HUES48 (cell line): ENCODE results near the gene PHF21A.

Experiments
- H3K27ac ChIP-seq: one replicate; pipeline ENCODE4 v1.7.0; 2013; ENCODE audit warnings: low read depth, low read length, inconsistent platforms
- H3K27me3 ChIP-seq: 2 replicates; pipeline ENCODE4 v1.6.1; 2013; ENCODE audit warnings: mild to moderate bottlenecking, low read length; ENCODE audit not compliant: control insufficient read depth, insufficient read depth
- H3K36me3 ChIP-seq: 2 replicates; pipeline ENCODE4 v1.6.1; 2013; ENCODE audit warnings: low read length; ENCODE audit not compliant: control insufficient read depth, insufficient read depth
- H3K4me1 ChIP-seq: 2 replicates; pipeline ENCODE4 v1.6.1; 2013; ENCODE audit warnings: mild to moderate bottlenecking, low read length; ENCODE audit not compliant: control insufficient read depth, insufficient read depth
- H3K4me3 ChIP-seq: 2 replicates; pipeline ENCODE4 v1.5.1; 2013; ENCODE audit warnings: mild to moderate bottlenecking, low read depth, low read length
- H3K9ac ChIP-seq: 2 replicates; pipeline ENCODE4 v1.6.1; 2013; ENCODE audit warnings: mild to moderate bottlenecking, low read depth, low read length, moderate library complexity
- H3K9me3 ChIP-seq: 2 replicates; pipeline ENCODE4 v1.6.1; 2013; ENCODE audit warnings: low read length; ENCODE audit not compliant: control insufficient read depth, insufficient read depth

PHF21A gene

DNA sequence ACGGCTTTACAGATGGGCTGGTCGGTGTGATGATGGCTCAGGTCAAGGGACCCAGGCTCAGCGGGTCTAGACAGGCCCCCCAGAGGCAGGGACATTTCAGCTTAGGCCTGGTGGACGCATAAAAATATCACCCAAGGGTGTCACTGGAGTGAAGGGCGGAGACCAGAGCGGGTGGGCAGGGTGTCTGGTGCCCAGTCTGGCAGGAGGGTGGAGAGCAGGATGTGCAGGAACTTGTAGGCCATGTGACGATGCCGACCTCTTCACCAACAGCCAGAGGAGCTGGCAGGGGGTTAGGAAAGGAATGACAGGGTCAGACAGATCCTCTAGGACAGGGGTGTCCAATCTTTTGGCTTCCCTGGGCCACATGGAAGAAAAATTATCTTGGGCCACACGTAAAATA is 231.3 kb downstream of the PHF21A start:
- H3K27ac ChIP-seq = no peak overlapping the region
- peaks cover 18% of the 10 kb centered on the region for H3K4me1 ChIP-seq
- no peaks in the 10 kb centered on the region for H3K36me3 ChIP-seq
- no peaks in the 10 kb centered on the region; the same call in 1 of the 2 replicates for H3K27me3 ChIP-seq
- no peak overlapping the region for H3K9ac ChIP-seq
- no peaks in the 10 kb centered on the region for H3K9me3 ChIP-seq
- no peak overlapping the region for H3K4me3 ChIP-seq

DNA sequence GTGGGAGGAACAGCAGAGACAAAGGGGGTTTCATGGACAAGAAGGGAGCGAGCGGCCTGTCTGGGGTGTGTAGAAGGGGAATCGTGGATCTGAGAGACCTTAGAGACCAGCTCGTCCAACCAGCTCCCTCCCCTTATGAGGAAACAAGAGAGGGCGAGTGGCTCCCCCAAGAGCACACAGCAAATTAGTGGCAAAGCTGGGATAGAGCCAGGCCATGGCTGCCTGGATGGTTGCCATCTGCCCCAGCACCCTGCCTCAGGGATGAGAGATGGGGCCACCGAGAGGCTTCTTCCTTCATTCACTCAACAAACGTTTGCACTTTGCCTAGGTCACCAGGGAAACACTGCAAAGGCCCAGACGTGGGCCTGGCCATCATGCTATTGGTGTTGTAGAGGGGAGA is 231.7 kb downstream of the PHF21A start:
- no peaks in the 10 kb centered on the region for H3K36me3 ChIP-seq
- peaks cover 18% of the 10 kb centered on the region for H3K4me1 ChIP-seq
- H3K9ac ChIP-seq = no peak overlapping the region
- H3K9me3 ChIP-seq = no peaks in the 10 kb centered on the region
- no peak overlapping the region for H3K4me3 ChIP-seq
- H3K27me3 ChIP-seq = peaks cover 3% of the 10 kb centered on the region; the same call in 1 of the 2 replicates
- H3K27ac ChIP-seq = no peak overlapping the region

DNA sequence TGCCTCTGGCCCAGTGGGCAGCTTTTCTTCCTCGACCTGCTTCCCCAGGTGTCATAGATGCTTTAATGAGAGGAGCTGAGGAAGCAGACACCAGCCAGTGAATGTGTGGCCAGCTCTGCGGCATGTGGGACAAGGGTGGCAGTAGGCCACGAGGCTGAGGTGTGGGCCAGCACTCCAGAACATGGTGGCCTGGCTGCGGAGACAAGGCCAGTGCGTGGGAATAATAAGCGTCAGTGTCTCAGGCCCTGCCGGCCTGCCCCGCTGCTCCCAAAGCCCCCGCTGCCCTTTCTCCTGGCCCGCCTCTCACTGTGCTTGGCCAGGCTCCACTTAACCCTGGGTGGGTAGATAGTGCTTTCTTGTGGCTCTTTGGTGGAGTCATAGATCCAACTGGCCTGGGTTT is 233.7 kb downstream of the PHF21A start:
- H3K9me3 ChIP-seq = no peaks in the 10 kb centered on the region
- peaks cover 7% of the 10 kb centered on the region for H3K4me1 ChIP-seq
- no peak overlapping the region for H3K4me3 ChIP-seq
- no peak overlapping the region for H3K9ac ChIP-seq
- H3K36me3 ChIP-seq = no peaks in the 10 kb centered on the region
- peaks cover 4% of the 10 kb centered on the region; the same call in 1 of the 2 replicates for H3K27me3 ChIP-seq
- H3K27ac ChIP-seq = no peak overlapping the region

DNA sequence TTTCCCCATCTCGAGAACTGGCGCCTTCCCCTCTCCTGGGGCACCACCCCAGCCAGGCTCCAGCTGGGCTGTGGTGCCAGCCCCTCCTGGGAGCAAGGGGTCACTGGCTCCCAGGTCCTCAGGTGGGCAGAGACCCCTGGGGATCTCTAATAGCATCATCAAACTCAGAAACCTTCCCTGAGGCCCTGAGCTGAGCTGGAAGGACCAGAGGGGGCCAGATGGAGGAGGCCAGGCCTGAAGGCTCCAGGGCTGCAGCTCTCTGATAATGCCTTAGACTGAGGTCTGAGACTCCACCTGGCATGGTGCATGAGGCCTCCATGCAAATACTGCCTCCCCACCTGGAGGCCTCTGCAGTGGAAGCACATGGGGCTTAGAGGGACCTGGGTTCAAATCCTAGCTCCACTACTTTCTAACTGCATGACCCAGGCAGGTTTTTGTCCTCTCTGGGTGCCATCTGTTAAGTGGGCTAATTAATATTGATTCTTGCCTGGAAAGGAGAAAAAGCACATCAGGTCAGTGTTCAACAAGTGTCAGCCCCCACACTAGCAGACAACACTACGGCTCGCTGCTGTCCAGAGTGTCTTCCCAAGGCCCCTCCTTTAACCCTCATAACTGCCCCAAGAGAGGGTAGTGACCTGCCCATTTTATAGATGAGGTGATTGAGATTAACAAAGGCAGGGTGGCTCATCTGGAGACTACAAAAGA is 234.3 kb downstream of the PHF21A start:
- no peak overlapping the region for H3K9ac ChIP-seq
- H3K27ac ChIP-seq = no peak overlapping the region
- no peaks in the 10 kb centered on the region for H3K9me3 ChIP-seq
- peaks cover 4% of the 10 kb centered on the region; the same call in 1 of the 2 replicates for H3K27me3 ChIP-seq
- H3K4me1 ChIP-seq = peaks cover 7% of the 10 kb centered on the region
- peak overlapping the region; percentile 78; the same call in 1 of the 2 replicates for H3K4me3 ChIP-seq
- H3K36me3 ChIP-seq = no peaks in the 10 kb centered on the region

DNA sequence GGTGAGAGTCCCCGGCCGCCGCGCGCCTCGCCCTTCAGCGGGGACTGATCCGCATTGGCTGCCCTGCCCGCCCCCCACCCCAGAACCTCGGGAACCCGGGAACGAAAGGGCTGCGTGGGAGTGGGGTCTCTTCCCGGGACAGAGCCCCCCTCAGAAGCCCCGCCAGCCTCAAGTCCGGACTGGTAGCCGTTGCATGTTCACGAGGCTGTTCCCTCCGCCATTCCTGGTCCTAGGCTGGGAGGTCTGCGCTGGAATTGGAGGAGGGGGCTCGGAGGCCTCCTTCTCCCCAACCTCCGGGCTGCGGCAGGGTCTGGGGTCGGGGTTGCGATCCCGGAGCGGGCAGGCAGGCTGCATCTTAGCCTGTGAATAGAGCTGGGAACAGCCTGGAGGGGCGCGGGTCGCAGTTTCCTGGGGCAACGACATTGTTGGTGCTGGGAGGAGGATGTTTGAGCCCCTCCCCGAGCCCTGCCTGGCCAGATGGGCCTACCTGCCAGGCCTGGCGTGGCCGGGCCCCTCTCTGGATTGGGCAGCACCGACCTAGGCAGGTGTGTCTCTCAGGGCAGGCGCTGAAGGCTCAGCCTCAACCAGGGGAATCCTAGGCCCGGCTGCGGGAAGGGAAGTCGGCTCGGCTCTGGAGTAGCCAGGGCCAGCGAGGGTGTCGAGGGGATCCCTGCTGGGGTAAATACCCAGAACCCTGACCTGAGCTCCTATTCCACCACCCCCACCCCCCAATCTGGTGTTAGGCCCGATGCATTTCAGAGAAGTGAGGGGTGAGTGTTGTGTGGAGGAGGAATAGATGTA is 235.1 kb downstream of the PHF21A start:
- Histone ChIP-seq H3K4me3 (peak overlapping the region; percentile 78), H3K4me1 (peaks cover 7% of the 10 kb centered on the region), H3K27me3 (peaks cover 4% of the 10 kb centered on the region; the same call in 1 of the 2 replicates), H3K36me3 (0 out of 2 replicates have a peak, but pooled peaks cover 7% of the 10 kb centered on the region), H3K9ac (no peak overlapping the region), H3K9me3 (no peaks in the 10 kb centered on the region), H3K27ac (no peak overlapping the region)

DNA sequence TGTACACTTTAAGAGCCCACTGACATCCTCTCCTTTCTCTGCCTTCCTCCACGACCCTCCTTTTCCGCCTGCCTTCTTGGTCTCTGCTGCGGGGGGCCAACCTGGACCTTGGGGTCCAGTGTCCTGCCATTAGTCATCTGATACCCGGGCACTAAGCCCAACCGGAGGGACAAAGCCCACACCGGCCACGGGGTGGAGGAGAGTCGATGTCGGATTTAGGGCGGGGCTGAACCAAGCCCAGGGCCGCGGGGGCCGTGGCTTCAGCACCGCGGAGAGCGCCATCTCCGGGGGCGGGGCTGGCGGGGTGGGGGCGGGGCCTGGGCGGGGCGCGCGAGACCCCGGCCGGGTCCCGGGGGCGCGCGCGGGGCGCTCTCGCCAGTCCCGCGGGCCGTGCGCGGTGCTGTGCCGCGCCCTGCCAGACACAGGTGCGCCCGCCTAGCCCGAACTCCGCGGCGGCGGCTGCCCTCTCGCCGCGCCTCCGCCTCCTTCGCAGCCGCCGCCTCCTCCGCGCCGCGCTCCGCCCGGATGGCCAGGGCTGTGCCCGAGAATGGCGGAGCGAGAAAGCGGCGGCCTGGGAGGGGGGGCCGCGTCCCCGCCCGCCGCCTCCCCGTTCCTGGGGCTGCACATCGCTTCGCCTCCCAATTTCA is 235.9 kb downstream of the PHF21A start, which contains the start of gene MAPK8IP1:
Gene MAPK8IP1, plus strand, starts transcription at position 378 of the 647 bp plus-strand sequence. Its CDS starts 170 bp downstream, at position 548.
- no peak within 1 kb of the TSS for H3K27ac ChIP-seq
- no peak within 1 kb of the TSS; the same call in 1 of the 2 replicates for H3K9ac ChIP-seq
- H3K27me3 ChIP-seq = peaks cover 4% of the 10 kb centered on the region; the same call in 1 of the 2 replicates
- H3K9me3 ChIP-seq = no peaks in the 10 kb centered on the region
- peak within 1 kb of the TSS; percentile 78 for H3K4me3 ChIP-seq
- H3K36me3 ChIP-seq = peaks cover 12% of the 10 kb centered on the region; the same call in 1 of the 2 replicates
- peaks cover 7% of the 10 kb centered on the region for H3K4me1 ChIP-seq

DNA sequence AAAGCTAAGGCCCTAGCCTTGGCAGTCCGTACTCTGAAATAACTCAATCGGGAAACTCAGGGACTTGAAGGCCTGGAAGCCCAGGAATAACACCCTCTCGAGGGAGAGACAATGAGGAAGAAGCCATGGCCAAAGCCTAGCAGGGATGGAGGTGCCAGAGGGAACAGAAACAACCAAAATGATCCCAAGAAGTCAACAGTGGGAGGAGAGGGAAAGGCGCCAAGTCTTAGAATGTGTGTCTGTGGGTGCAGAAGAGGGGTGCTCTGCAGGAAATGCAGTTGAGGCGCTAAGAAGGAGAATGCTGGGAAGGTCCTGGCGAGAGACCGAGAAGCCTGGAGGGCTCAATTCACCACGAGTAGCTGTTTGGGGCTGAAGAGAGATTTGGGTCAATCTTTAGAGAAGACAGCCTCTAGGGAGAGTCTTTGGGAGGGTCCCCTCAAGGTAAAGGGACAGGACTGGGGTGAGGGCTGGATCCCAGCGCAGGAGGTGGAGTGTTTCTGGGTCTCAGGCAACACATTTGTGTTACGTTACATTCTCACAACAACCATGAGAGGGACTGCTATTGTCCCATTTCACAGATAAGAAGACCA is 236.6 kb downstream of the PHF21A start:
- Histone ChIP-seq H3K27ac (no peak overlapping the region), H3K9me3 (no peaks in the 10 kb centered on the region), H3K4me3 (peak overlapping the region; percentile 50), H3K9ac (no peak overlapping the region), H3K36me3 (peaks cover 12% of the 10 kb centered on the region; the same call in 1 of the 2 replicates), H3K4me1 (peaks cover 7% of the 10 kb centered on the region), H3K27me3 (peaks cover 4% of the 10 kb centered on the region; the same call in 1 of the 2 replicates)
